IPS DF 6.9 (cell line): Measurements from ENCODE around the gene UMPS.

Source experiments
- DNase-seq: peaks from one replicate; pipeline ENCODE4 v3.0.0-alpha.2; 2013; ENCODE audit warnings: low read depth, low spot score
- H3K27ac ChIP-seq: one replicate; pipeline ENCODE4 v1.5.1; 2013; ENCODE audit warnings: low read length, control low read depth
- H3K27me3 ChIP-seq: 2 replicates; pipeline ENCODE4 v1.6.1; 2013; ENCODE audit warnings: mild to moderate bottlenecking, low read length; ENCODE audit not compliant: control insufficient read depth, insufficient read depth
- H3K36me3 ChIP-seq: 2 replicates; pipeline ENCODE4 v1.6.1; 2013; ENCODE audit warnings: low read length; ENCODE audit not compliant: control insufficient read depth, insufficient read depth
- H3K4me1 ChIP-seq: 2 replicates; pipeline ENCODE4 v1.6.1; 2013; ENCODE audit warnings: low read length; ENCODE audit not compliant: control insufficient read depth, insufficient read depth
- H3K4me3 ChIP-seq: 2 replicates; pipeline ENCODE4 v1.5.1; 2013; ENCODE audit warnings: mild to moderate bottlenecking, low read length
- H3K9me3 ChIP-seq: 2 replicates; pipeline ENCODE4 v1.6.1; 2013; ENCODE audit warnings: low read length, inconsistent platforms; ENCODE audit not compliant: control insufficient read depth, insufficient read depth
- WGBS: extraction: QIAGEN DNeasy Blood & Tissue Kit; methylation state at CpG from one replicate; pipeline ENCODE4 v1.1.7; 2013; ENCODE audit warnings: mixed read lengths, missing lambda C conversion rate; ENCODE audit not compliant: insufficient read length, insufficient coverage; 5-methylcytosine and 5-hydroxymethylcytosine counted together

The UMPS gene

DNA sequence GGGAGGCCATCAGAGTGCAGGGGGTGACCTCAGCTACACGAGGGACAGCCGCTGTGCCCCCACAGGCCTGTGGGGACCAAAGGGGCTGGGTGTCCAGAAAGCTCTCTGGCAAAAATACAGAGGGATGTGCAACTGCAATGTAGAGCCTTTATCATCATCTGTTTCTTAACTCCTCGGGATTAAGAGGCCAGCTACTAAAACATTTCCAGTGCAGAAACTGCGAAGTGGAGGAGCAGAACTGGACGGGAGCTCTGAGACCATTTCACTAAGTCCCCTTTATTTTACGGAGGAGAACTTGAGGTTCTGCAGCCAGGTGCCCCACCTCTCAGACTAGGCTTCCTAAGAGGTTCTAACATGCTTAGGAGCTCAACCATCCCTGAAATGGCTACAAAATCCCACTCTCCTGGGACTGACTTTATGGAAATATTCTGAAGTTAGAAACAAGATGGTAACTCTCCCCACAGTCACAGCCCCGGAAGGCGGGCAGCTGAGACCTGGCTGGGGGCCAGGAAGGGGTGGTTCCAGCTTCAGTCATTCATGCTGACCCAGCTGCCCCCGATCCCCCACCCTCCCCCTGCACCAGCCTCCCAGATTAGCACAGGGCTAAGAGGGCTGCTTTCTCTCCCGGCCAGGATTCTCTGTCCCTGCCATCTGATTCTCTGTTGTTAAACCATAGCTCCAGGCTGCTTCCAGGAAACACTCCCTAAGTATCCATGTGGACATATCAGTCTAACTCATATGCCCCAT is 40.3 kb downstream of the UMPS start:
- no peak for DNase-seq
- Histone ChIP-seq H3K9me3 (no peaks in the 10 kb centered on the region), H3K27me3 (no peaks in the 10 kb centered on the region), H3K4me3 (no peak overlapping the region), H3K27ac (no peak overlapping the region), H3K36me3 (peaks cover 16% of the 10 kb centered on the region; the same call in 1 of the 2 replicates), H3K4me1 (peaks cover 5% of the 10 kb centered on the region)
- WGBS, result no CpG with 5 or more reads among the region's 10 CpGs

DNA sequence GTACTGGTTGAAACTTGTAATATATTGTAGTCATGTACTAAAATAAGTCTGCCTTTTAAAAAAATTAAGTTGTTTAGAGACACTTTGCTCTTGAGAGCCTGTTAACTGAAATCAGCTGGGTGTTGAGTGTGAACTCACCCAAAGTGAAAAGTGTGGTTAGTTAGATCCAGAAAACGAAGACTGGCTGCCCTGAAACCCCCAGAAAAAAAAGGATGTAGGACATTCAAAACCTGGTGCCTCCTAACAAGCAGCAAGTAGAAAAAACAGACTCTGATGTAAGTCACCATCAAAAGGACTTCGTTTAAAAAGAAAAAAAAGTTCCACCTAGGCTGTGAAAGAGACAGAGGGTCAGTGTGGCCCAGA is 40.8 kb downstream of the UMPS start:
- Histone ChIP-seq H3K9me3 (no peaks in the 10 kb centered on the region), H3K27ac (no peak overlapping the region), H3K36me3 (peaks cover 16% of the 10 kb centered on the region; the same call in 1 of the 2 replicates), H3K27me3 (no peaks in the 10 kb centered on the region), H3K4me1 (peaks cover 5% of the 10 kb centered on the region), H3K4me3 (no peak overlapping the region)
- no CpG with 5 or more reads among the region's 2 CpGs for WGBS
- no peak for DNase-seq

- no peak for DNase-seq
- peaks cover 14% of the 10 kb centered on the region; the same call in 1 of the 2 replicates for H3K36me3 ChIP-seq
- H3K27me3 ChIP-seq, result no peaks in the 10 kb centered on the region
- no peak overlapping the region for H3K27ac ChIP-seq
- no peaks in the 10 kb centered on the region for H3K9me3 ChIP-seq
- WGBS, result no CpG with 5 or more reads among the region's 17 CpGs
- H3K4me3 ChIP-seq, result no peak overlapping the region
- H3K4me1 ChIP-seq, result peaks cover 7% of the 10 kb centered on the region
Measured at GRCh38 chr3:124772081-124772831, 42.0 kb downstream of the UMPS start.

- DNase-seq, result no peak
- Histone ChIP-seq H3K9me3 (no peaks in the 10 kb centered on the region), H3K4me3 (no peak overlapping the region), H3K4me1 (peaks cover 7% of the 10 kb centered on the region), H3K27ac (no peak overlapping the region), H3K36me3 (0 out of 2 replicates have a peak, but pooled peaks cover 7% of the 10 kb centered on the region), H3K27me3 (no peaks in the 10 kb centered on the region)
- WGBS, result no CpG with 5 or more reads among the region's 17 CpGs
Measured at GRCh38 chr3:124773351-124774326, 43.4 kb downstream of the UMPS start.

- Histone ChIP-seq H3K4me1 (peaks cover 7% of the 10 kb centered on the region), H3K36me3 (0 out of 2 replicates have a peak, but pooled peaks cover 4% of the 10 kb centered on the region), H3K27ac (no peak overlapping the region), H3K27me3 (no peaks in the 10 kb centered on the region), H3K4me3 (no peak overlapping the region), H3K9me3 (no peaks in the 10 kb centered on the region)
- no CpG with 5 or more reads among the region's 6 CpGs for WGBS
- peak; percentile 64 for DNase-seq
Measured at GRCh38 chr3:124774327-124774718, 44.1 kb downstream of the UMPS start.

DNA sequence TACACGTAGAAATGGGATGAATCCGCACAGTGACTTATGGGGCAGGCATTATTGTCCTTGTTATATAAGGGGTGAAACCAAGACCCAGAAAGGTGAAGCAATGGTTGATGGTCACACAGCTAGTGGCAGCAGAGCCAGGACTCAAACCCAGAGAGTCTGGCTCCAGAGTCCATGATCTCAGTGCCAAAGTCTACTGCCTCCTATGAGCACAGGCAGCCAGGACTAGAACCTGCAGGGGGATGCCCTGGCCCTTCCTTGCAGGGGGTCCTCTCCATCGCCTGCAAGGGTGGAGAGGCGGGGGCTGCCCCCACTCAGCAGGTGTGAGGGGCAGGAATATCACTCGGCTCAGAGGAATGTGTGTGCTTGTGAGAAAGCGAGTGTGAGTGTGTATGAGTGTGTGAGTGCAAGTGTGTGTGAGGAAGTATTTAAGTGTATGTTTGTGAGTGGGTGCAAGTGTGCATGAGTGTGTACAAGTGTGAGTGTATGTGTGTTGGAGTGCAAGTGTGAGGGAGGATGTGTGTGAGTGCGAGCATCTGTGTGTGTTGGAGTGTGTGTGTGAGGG is 44.7 kb downstream of the UMPS start:
- Histone ChIP-seq H3K36me3 (0 out of 2 replicates have a peak, but pooled peaks cover 4% of the 10 kb centered on the region), H3K27me3 (no peaks in the 10 kb centered on the region), H3K9me3 (no peaks in the 10 kb centered on the region), H3K4me3 (no peak overlapping the region), H3K27ac (no peak overlapping the region), H3K4me1 (peaks cover 7% of the 10 kb centered on the region)
- 100% methylated on average over 2 of the region's 7 CpGs for WGBS
- DNase-seq, result no peak

- no CpG with 5 or more reads among the region's 9 CpGs for WGBS
- Histone ChIP-seq H3K27ac (no peak overlapping the region), H3K9me3 (no peaks in the 10 kb centered on the region), H3K27me3 (no peaks in the 10 kb centered on the region), H3K4me1 (peaks cover 7% of the 10 kb centered on the region), H3K36me3 (0 out of 2 replicates have a peak, but pooled peaks cover 4% of the 10 kb centered on the region), H3K4me3 (no peak overlapping the region)
- no peak for DNase-seq
Measured at GRCh38 chr3:124775877-124776276, 45.6 kb downstream of the UMPS start.

DNA sequence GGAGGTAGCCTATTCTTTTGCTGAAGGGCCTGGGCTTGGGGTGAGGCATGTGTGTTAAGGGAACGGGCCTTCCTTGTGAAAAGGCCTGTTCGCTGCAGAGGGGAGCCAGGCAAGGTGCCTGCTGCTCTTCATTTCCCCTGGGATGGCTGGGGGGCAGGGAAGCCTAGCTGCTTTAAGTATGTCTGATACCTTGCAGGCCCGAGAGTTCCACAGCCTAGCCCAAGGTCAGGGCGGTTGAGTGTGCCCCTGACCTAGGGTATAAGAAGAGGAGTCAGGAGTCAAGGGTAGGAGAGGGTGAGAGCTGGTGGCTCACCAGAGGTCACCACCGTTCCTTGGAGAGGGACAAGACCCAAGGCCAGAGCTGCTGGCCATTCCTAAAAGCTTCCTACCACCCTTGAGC is 46.6 kb downstream of the UMPS start:
- no peak for DNase-seq
- Histone ChIP-seq H3K36me3 (0 out of 2 replicates have a peak, but pooled peaks cover 4% of the 10 kb centered on the region), H3K4me3 (no peak overlapping the region), H3K4me1 (peaks cover 9% of the 10 kb centered on the region), H3K27ac (no peak overlapping the region), H3K27me3 (no peaks in the 10 kb centered on the region), H3K9me3 (no peaks in the 10 kb centered on the region)
- WGBS, result no CpG with 5 or more reads among the region's 5 CpGs

GRCh38 chr3:124777762-124778470 is 47.7 kb downstream of the UMPS start:
- H3K27ac ChIP-seq, result no peak overlapping the region
- peaks cover 9% of the 10 kb centered on the region for H3K4me1 ChIP-seq
- 0 out of 2 replicates have a peak, but pooled peaks cover 4% of the 10 kb centered on the region for H3K36me3 ChIP-seq
- H3K27me3 ChIP-seq, result no peaks in the 10 kb centered on the region
- H3K4me3 ChIP-seq, result no peak overlapping the region
- H3K9me3 ChIP-seq, result no peaks in the 10 kb centered on the region
- DNase-seq, result no peak
- WGBS, result no CpG with 5 or more reads among the region's 5 CpGs
